ENCODE results near the gene TMTC2. TPM values are rescaled to one million over a fixed set of nuclear protein-coding genes. Genes with fewer than 3 reads are reported as not detected.
"Not testable (repeated sequence)": the region's sequence is repeated elsewhere in the genome, so short reads cannot be mapped to it uniquely, and the experiment has no call there.

TMTC2 gene
- total RNA-seq, 2 experiments from 2014 or later: 2.4 to 2.5 TPM

DNA sequence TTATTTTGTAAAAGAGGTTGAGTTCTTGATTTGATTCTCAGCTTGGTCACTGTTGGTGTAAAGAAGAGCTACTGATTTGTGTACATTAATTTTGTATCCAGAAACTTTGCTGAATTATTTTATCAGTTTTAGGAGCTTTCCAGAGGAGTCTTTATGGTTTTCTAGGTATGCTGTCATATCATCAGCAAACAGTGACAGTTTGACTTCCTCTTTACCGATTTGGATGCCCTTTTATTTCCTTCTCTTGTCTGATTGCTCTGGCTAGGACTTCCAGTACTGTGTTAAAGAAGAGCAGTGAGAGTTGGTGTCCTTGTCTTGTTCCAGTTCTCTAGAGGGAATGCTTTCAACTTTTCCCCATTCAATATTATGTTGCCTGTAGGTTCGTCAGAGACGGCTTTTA is 431.2 kb downstream of the TMTC2 start:
- H3K4me1 Mint-ChIP-seq; H3K27me3 Mint-ChIP-seq; H3K27ac Mint-ChIP-seq; intact Hi-C loops (cut with DNase I, micrococcal nuclease); H3K9me3 Mint-ChIP-seq (ENCODE audit: low read depth); H3K36me3 Mint-ChIP-seq (ENCODE audit: low read depth); H3K4me3 Mint-ChIP-seq; ATAC-seq; DNase-seq; POLR2A ChIA-PET; CTCF ChIA-PET: not testable (repeated sequence)

- CTCF ChIA-PET: no interaction called here
- Mint-ChIP-seq H3K4me1 (peaks cover 5% of the 10 kb centered on the region), H3K27ac (no peak overlapping the region), H3K36me3 (ENCODE audit: low read depth) (no peaks in the 10 kb centered on the region), H3K27me3 (no peaks in the 10 kb centered on the region), H3K4me3 (no peak overlapping the region), H3K9me3 (ENCODE audit: low read depth) (peaks cover 2% of the 10 kb centered on the region)
- ATAC-seq: no peak
- no peak for DNase-seq
- intact Hi-C loops (cut with DNase I, micrococcal nuclease): no loop called here
- POLR2A ChIA-PET: no interaction called here
Observed at GRCh38 chr12:83121897-83122622, 435.4 kb downstream of the TMTC2 start.

GRCh38 chr12:83122623-83122934 is 435.9 kb downstream of the TMTC2 start:
- Mint-ChIP-seq H3K27ac (no peak overlapping the region), H3K4me1 (peaks cover 5% of the 10 kb centered on the region), H3K27me3 (no peaks in the 10 kb centered on the region), H3K4me3 (no peak overlapping the region), H3K9me3 (ENCODE audit: low read depth) (peaks cover 2% of the 10 kb centered on the region), H3K36me3 (ENCODE audit: low read depth) (no peaks in the 10 kb centered on the region)
- CTCF ChIA-PET: no interaction called here
- POLR2A ChIA-PET: no interaction called here
- no peak for DNase-seq
- no peak for ATAC-seq
- intact Hi-C loops (cut with DNase I, micrococcal nuclease): no loop called here

DNA sequence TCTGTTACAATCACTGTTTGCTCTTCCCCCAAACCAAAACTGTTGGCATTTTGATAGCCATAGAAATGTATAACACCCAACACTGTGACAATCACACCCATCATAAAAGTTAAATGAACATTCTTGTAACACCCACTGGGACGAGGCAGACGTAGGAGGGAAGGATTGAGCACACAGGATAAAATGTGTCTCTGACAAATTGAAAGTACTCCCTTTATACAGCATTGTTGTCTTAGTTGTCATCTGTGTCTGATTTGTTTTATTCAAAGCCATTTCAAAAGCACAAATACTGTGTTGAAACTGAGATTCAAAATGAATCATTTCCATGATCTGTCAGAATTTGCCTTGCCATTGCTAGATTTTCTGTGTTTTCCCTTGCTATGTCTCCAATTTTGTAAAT is 436.3 kb downstream of the TMTC2 start:
- Mint-ChIP-seq H3K36me3 (ENCODE audit: low read depth) (no peaks in the 10 kb centered on the region), H3K4me1 (peaks cover 5% of the 10 kb centered on the region), H3K27me3 (no peaks in the 10 kb centered on the region), H3K27ac (no peak overlapping the region), H3K4me3 (no peak overlapping the region), H3K9me3 (ENCODE audit: low read depth) (peaks cover 2% of the 10 kb centered on the region)
- ChIA-PET CTCF (no interaction called here), POLR2A (no interaction called here)
- DNase-seq: peak; percentile 8
- intact Hi-C loops (cut with DNase I, micrococcal nuclease): loop anchor here in 1 of 2 experiments (1.0 kb wide), 1 partner anchor 18 kb away; no protein-coding TSS in a partner anchor
- ATAC-seq: peak; percentile 72

DNA sequence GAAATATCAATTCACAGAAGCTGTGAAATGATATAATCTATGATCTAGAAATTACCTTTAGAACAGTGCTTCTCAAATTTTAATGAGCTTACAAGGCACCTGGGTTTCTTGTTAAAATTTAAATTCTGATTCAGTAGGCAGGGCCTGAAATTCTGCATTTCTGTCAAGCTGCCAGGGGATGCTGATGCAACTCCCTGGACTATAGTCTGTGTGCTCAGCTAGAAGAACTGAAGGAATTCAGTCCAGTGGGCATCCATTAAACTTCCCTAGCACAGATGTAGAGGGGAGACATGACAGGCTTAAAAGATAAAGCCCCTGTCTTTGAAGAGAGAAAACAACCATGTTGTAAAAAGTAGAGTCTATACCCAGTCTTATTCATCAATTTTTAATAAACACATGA is 441.8 kb downstream of the TMTC2 start:
- H3K9me3 Mint-ChIP-seq (ENCODE audit: low read depth): no peaks in the 10 kb centered on the region
- intact Hi-C loops (cut with DNase I, micrococcal nuclease): no loop called here
- ATAC-seq (no peak), DNase-seq (no peak)
- no peaks in the 10 kb centered on the region for H3K4me1 Mint-ChIP-seq
- H3K27ac Mint-ChIP-seq: no peak overlapping the region
- no peak overlapping the region for H3K4me3 Mint-ChIP-seq
- H3K27me3 Mint-ChIP-seq: no peaks in the 10 kb centered on the region
- H3K36me3 Mint-ChIP-seq (ENCODE audit: low read depth): no peaks in the 10 kb centered on the region
- POLR2A ChIA-PET: interaction anchor here (0.7 kb wide), 1 partner anchor 1801 kb away, joined by 6 read pairs; no protein-coding TSS in a partner anchor
- CTCF ChIA-PET: no interaction called here

- ATAC-seq (no peak), DNase-seq (no peak)
- H3K27me3 Mint-ChIP-seq: no peaks in the 10 kb centered on the region
- H3K4me3 Mint-ChIP-seq: no peak overlapping the region
- POLR2A ChIA-PET: no interaction called here
- CTCF ChIA-PET: no interaction called here
- H3K36me3 Mint-ChIP-seq (ENCODE audit: low read depth): no peaks in the 10 kb centered on the region
- intact Hi-C loops (cut with DNase I, micrococcal nuclease): no loop called here
- no peaks in the 10 kb centered on the region for H3K4me1 Mint-ChIP-seq
- no peaks in the 10 kb centered on the region for H3K9me3 Mint-ChIP-seq (ENCODE audit: low read depth)
- H3K27ac Mint-ChIP-seq: no peak overlapping the region
Observed at GRCh38 chr12:83130178-83130577, 443.5 kb downstream of the TMTC2 start.

DNA sequence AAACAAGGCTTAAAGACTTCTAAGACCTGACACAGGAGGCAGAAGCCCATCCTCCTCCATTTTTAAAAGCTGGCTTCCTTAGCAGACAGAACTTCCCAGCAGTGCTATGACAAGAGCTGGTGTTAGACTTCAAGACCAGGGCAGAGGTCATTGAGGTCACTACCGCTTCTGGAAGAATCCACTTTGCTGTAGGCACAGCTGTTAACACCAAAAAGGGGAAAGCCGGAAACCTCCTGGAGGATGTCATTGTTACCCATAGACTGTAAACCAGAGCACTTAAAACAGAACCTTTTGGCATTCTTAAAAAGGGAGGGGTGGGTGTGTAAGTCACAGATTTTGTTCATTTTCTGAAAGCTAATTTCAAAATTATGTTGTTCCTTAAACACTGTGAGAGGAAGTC is 445.7 kb downstream of the TMTC2 start:
- no peaks in the 10 kb centered on the region for H3K36me3 Mint-ChIP-seq (ENCODE audit: low read depth)
- CTCF ChIA-PET: no interaction called here
- no peak for ATAC-seq
- intact Hi-C loops (cut with DNase I, micrococcal nuclease): no loop called here
- DNase-seq: no peak
- no peaks in the 10 kb centered on the region for H3K9me3 Mint-ChIP-seq (ENCODE audit: low read depth)
- H3K27me3 Mint-ChIP-seq: no peaks in the 10 kb centered on the region
- no peak overlapping the region for H3K27ac Mint-ChIP-seq
- no peak overlapping the region for H3K4me3 Mint-ChIP-seq
- POLR2A ChIA-PET: no interaction called here
- no peaks in the 10 kb centered on the region for H3K4me1 Mint-ChIP-seq

DNA sequence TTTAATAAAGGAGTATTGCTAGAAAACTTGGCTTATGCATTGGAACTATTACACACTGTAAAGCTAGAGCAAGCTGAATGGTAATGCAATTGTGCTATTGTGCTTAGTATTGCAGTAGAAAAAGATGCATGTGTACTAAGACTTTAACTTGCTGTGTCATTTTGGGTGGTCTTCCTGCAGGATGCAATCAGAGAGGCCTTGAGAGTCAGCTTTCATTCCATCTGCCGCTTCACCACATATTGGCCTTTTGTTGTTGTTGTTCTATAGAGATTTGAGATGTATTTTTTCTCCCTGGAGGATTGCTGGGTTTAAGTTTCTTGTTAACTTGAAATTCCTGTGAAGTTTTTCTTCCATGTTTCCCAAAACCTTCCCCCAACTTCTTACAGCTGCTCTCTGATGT is 449.7 kb downstream of the TMTC2 start:
- Mint-ChIP-seq H3K27ac (no peak overlapping the region), H3K27me3 (no peaks in the 10 kb centered on the region), H3K4me3 (no peak overlapping the region), H3K36me3 (ENCODE audit: low read depth) (no peaks in the 10 kb centered on the region), H3K9me3 (ENCODE audit: low read depth) (no peaks in the 10 kb centered on the region), H3K4me1 (peaks cover 2% of the 10 kb centered on the region)
- no peak for ATAC-seq
- CTCF ChIA-PET: no interaction called here
- intact Hi-C loops (cut with DNase I, micrococcal nuclease): no loop called here
- DNase-seq: no peak
- POLR2A ChIA-PET: no interaction called here

GRCh38 chr12:83140135-83140534 is 453.4 kb downstream of the TMTC2 start:
- H3K27ac Mint-ChIP-seq: no peak overlapping the region
- H3K4me1 Mint-ChIP-seq: peaks cover 2% of the 10 kb centered on the region
- H3K36me3 Mint-ChIP-seq (ENCODE audit: low read depth): no peaks in the 10 kb centered on the region
- H3K9me3 Mint-ChIP-seq (ENCODE audit: low read depth): no peaks in the 10 kb centered on the region
- ChIA-PET POLR2A (no interaction called here), CTCF (interaction anchor here (0.7 to 0.8 kb wide), 2 partner anchors 16 to 199 kb away, joined by 3 read pairs; no protein-coding TSS in a partner anchor)
- no peaks in the 10 kb centered on the region for H3K27me3 Mint-ChIP-seq
- intact Hi-C loops (cut with DNase I, micrococcal nuclease): no loop called here
- ATAC-seq (no peak), DNase-seq (no peak)
- no peak overlapping the region for H3K4me3 Mint-ChIP-seq

GRCh38 chr12:83141460-83141994 is 454.8 kb downstream of the TMTC2 start:
- CTCF ChIA-PET: no interaction called here
- H3K4me3 Mint-ChIP-seq: no peak overlapping the region
- DNase-seq: no peak

DNA sequence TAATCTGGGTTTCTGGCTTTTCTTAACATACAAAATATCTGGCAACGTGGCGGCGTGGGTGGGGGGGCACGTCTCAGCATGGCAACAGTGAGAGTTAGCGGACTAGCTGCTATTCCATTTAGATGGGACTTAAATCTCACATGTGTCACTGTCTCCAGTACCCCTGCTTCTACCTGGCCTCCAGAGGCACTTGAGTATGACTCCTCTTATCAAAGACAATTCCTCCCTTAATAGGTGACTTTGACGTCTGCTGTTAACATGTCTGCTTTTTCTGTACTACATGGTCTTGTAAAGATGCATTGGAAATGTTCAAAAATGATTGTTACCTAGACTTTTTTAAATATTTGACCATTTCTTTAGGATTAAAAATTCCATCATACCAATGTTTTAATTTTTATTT is 456.2 kb downstream of the TMTC2 start:
- H3K9me3 Mint-ChIP-seq (ENCODE audit: low read depth): no peaks in the 10 kb centered on the region
- no peak overlapping the region for H3K27ac Mint-ChIP-seq
- DNase-seq (no peak), ATAC-seq (no peak)
- H3K4me3 Mint-ChIP-seq: no peak overlapping the region
- intact Hi-C loops (cut with DNase I, micrococcal nuclease): no loop called here
- CTCF ChIA-PET: interaction anchor here (1.5 kb wide), 1 partner anchor 9 kb away, joined by 3 read pairs; no protein-coding TSS in a partner anchor
- no peaks in the 10 kb centered on the region for H3K27me3 Mint-ChIP-seq
- H3K4me1 Mint-ChIP-seq: peaks cover 2% of the 10 kb centered on the region
- POLR2A ChIA-PET: no interaction called here
- no peaks in the 10 kb centered on the region for H3K36me3 Mint-ChIP-seq (ENCODE audit: low read depth)

More at GRCh38 chr12:83141460-83141994, 454.8 kb downstream of the TMTC2 start:
- Mint-ChIP-seq H3K27ac (no peak overlapping the region), H3K36me3 (ENCODE audit: low read depth) (no peaks in the 10 kb centered on the region), H3K4me1 (peaks cover 2% of the 10 kb centered on the region), H3K27me3 (no peaks in the 10 kb centered on the region), H3K9me3 (ENCODE audit: low read depth) (no peaks in the 10 kb centered on the region)
- ATAC-seq: peak; percentile 94
- intact Hi-C loops (cut with DNase I, micrococcal nuclease): loop anchor here in 1 of 2 experiments (1.0 kb wide), 1 partner anchor 18 kb away; no protein-coding TSS in a partner anchor
- POLR2A ChIA-PET: no interaction called here

DNA sequence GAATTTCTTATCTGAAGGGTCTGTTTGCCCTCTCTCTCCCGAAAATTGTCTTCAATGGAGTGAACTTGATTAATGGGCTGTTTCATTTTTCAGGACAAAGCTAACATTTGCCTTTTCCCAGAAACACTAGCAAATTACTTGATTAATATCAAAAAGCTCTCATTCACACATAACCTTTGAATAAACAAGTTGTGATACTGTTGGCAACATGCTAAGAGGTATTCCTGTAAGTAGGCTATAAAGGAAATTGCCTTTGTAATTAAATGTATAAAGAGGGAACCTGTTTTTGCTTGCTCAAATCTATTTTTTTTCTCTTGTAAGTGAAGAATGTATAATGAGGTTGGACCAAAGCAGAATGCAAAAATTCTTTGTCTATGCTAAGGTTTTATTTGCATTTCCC is 457.2 kb downstream of the TMTC2 start:
- no peaks in the 10 kb centered on the region for H3K27me3 Mint-ChIP-seq
- POLR2A ChIA-PET: no interaction called here
- H3K36me3 Mint-ChIP-seq (ENCODE audit: low read depth): no peaks in the 10 kb centered on the region
- H3K9me3 Mint-ChIP-seq (ENCODE audit: low read depth): no peaks in the 10 kb centered on the region
- H3K4me3 Mint-ChIP-seq: no peak overlapping the region
- CTCF ChIA-PET: interaction anchor here (1.5 kb wide), 1 partner anchor 10 kb away, joined by 3 read pairs; no protein-coding TSS in a partner anchor
- no peak overlapping the region for H3K27ac Mint-ChIP-seq
- DNase-seq: no peak
- intact Hi-C loops (cut with DNase I, micrococcal nuclease): no loop called here
- no peak for ATAC-seq
- H3K4me1 Mint-ChIP-seq: peaks cover 2% of the 10 kb centered on the region

Data from activated CD4-positive, alpha-beta T cell treated with anti-CD3 and anti-CD28 coated beads for 36 hours (primary cell).